Measurements from ENCODE around the gene KLC1. TPM values are rescaled to one million over a fixed set of nuclear protein-coding genes. Genes with fewer than 3 reads are reported as not detected.

The KLC1 gene
- total RNA-seq, 1 experiment from 2014 or later: 306 TPM

DNA sequence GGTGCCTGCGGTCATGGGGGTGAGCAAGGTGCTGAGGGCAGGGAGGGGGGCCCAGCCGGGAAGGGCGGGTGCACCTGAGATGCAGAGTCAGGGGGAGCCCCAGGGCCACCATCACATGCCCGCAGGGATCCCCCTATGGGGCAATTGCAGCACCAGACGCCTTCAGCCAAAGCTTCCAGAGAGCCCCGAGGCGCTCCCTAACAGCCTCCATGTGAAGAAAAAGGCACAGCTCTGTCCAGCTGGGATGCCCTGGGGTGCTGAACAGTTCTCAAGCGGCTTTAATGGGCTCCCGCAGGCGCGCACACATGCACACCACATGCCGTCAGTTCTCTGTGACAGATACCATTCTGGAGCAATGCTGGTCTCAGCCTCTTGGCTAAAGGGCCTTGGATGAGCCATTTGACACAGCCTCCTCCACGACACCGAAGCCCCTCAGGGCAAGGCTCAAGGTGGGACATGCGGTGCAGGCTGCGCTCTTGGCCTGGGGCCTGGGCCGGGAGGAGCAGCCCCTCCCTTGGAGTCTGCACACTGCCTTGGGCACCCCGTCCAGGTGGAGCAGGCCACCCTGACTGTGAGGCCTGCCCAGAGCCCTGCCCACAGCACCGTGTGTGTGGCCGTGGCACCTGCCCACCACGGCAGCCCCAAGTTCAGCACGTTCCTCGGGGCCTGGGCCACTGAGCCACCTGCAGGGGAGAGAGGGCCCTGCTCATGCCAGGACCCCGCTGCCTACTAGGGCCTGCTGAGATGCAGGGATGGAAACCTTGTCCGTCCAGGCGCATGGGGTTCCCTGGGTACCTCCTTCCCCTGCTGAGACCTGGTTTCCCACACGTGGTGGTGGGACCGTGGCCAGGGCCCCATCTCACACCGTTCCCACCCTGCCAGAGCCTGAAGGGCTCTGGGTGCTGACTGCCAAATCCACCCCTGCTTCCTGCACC, 78.6 kb downstream of the KLC1 start:
- peaks cover 12% of the 10 kb centered on the region for H3K79me2 ChIP-seq (ENCODE audit: low read length)
- H3K4me3 ChIP-seq (ENCODE audit: low read length): no peak overlapping the region
- DNase-seq: no peak
- TF ChIP-seq EZH2phosphoT487 (IDR thresholded peaks at IDR 0.05; ENCODE audit: borderline replicate concordance, low read length) (no peak), CTCF (conservative IDR thresholded peaks at IDR 0.05; ENCODE audit: low read depth, low read length) (no peak), EZH2 (IDR thresholded peaks at IDR 0.05; ENCODE audit: low read length, unreplicated experiment) (no peak)
- H4K20me1 ChIP-seq (ENCODE audit: low read length): no peaks in the 10 kb centered on the region
- ChIA-PET CTCF (no interaction called here), POLR2A (ENCODE audit: unreplicated experiment) (no interaction called here)
- no peaks in the 10 kb centered on the region for H3K27me3 ChIP-seq (ENCODE audit: low read length)
- no peak overlapping the region for H3K27ac ChIP-seq (ENCODE audit: low read length)
- no peaks in the 10 kb centered on the region for H3F3A ChIP-seq (ENCODE audit: low read length, unreplicated experiment)
- H2AFZ ChIP-seq (ENCODE audit: low read length): no peak overlapping the region
- H3K36me3 ChIP-seq (ENCODE audit: low read depth, low read length): peaks cover 28% of the 10 kb centered on the region; the same call in 1 of the 2 replicates
- intact Hi-C loops (cut with micrococcal nuclease): no loop called here
- H3K4me1 ChIP-seq (ENCODE audit: insufficient read depth, low read length): peaks cover 22% of the 10 kb centered on the region
- H3K4me2 ChIP-seq (ENCODE audit: low read length): no peak overlapping the region
- no peak for ATAC-seq
- H3K9ac ChIP-seq (ENCODE audit: low read length): no peak overlapping the region
- no peaks in the 10 kb centered on the region for H3K9me3 ChIP-seq (ENCODE audit: low read length)
- no peaks in the 10 kb centered on the region for H3K9me2 ChIP-seq (replicated peaks; ENCODE audit: low read length)
- no TSS peak for BruUV-seq (replicated peaks)

- H3K36me3 ChIP-seq (ENCODE audit: low read depth, low read length): peaks cover 28% of the 10 kb centered on the region; the same call in 1 of the 2 replicates
- no peak overlapping the region for H3K27ac ChIP-seq (ENCODE audit: low read length)
- no peak overlapping the region for H2AFZ ChIP-seq (ENCODE audit: low read length)
- TF ChIP-seq CTCF (conservative IDR thresholded peaks at IDR 0.05; ENCODE audit: low read depth, low read length): no peak
- TF ChIP-seq EZH2 (IDR thresholded peaks at IDR 0.05; ENCODE audit: low read length, unreplicated experiment): no peak
- no peak for TF ChIP-seq EZH2phosphoT487 (IDR thresholded peaks at IDR 0.05; ENCODE audit: borderline replicate concordance, low read length)
- H3F3A ChIP-seq (ENCODE audit: low read length, unreplicated experiment): no peaks in the 10 kb centered on the region
- H3K9me2 ChIP-seq (replicated peaks; ENCODE audit: low read length): no peaks in the 10 kb centered on the region
- POLR2A ChIA-PET (ENCODE audit: unreplicated experiment): no interaction called here
- peaks cover 24% of the 10 kb centered on the region for H3K79me2 ChIP-seq (ENCODE audit: low read length)
- peaks cover 34% of the 10 kb centered on the region for H3K4me1 ChIP-seq (ENCODE audit: insufficient read depth, low read length)
- no peaks in the 10 kb centered on the region for H3K9me3 ChIP-seq (ENCODE audit: low read length)
- no peaks in the 10 kb centered on the region for H4K20me1 ChIP-seq (ENCODE audit: low read length)
- CTCF ChIA-PET: no interaction called here
- no peak overlapping the region for H3K4me3 ChIP-seq (ENCODE audit: low read length)
- DNase-seq (no peak), ATAC-seq (no peak)
- intact Hi-C loops (cut with micrococcal nuclease): no loop called here
- no peak overlapping the region for H3K9ac ChIP-seq (ENCODE audit: low read length)
- no TSS peak for BruUV-seq (replicated peaks)
- H3K27me3 ChIP-seq (ENCODE audit: low read length): no peaks in the 10 kb centered on the region
- H3K4me2 ChIP-seq (ENCODE audit: low read length): no peak overlapping the region
These were observed 79.8 kb downstream of the KLC1 start for GRCh38 chr14:103708750-103709187.

DNA sequence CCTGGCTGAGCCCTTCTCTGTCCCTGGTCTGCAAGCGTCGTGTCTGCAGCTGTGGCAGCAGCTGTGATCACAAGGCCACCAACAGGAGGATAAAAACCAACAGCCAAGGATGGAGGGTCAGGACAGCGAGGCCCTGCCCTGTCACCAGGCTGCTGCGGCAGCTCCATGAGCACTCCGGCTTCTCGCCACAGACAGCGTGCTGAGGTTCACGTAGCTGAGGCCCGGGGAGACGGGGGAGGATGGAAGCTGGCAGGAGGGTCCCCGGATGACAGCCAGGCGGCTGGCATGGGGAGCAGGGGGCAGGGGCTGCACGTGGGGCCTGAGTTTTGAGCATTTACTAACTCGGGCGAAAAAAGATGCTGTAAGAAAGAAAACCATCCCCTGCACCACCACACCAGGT, 80.8 kb downstream of the KLC1 start:
- H3K4me1 ChIP-seq (ENCODE audit: insufficient read depth, low read length): peaks cover 41% of the 10 kb centered on the region
- peaks cover 34% of the 10 kb centered on the region for H3K79me2 ChIP-seq (ENCODE audit: low read length)
- no peak overlapping the region for H3K4me3 ChIP-seq (ENCODE audit: low read length)
- TF ChIP-seq EZH2 (IDR thresholded peaks at IDR 0.05; ENCODE audit: low read length, unreplicated experiment) (no peak), CTCF (conservative IDR thresholded peaks at IDR 0.05; ENCODE audit: low read depth, low read length) (no peak), EZH2phosphoT487 (IDR thresholded peaks at IDR 0.05; ENCODE audit: borderline replicate concordance, low read length) (no peak)
- no peaks in the 10 kb centered on the region for H4K20me1 ChIP-seq (ENCODE audit: low read length)
- no peaks in the 10 kb centered on the region for H3F3A ChIP-seq (ENCODE audit: low read length, unreplicated experiment)
- H3K36me3 ChIP-seq (ENCODE audit: low read depth, low read length): peaks cover 28% of the 10 kb centered on the region; the same call in 1 of the 2 replicates
- ATAC-seq (no peak), DNase-seq (no peak)
- H3K27ac ChIP-seq (ENCODE audit: low read length): no peak overlapping the region
- H3K9ac ChIP-seq (ENCODE audit: low read length): no peak overlapping the region
- no peaks in the 10 kb centered on the region for H3K27me3 ChIP-seq (ENCODE audit: low read length)
- no peaks in the 10 kb centered on the region for H3K9me3 ChIP-seq (ENCODE audit: low read length)
- H3K4me2 ChIP-seq (ENCODE audit: low read length): no peak overlapping the region
- ChIA-PET CTCF (no interaction called here), POLR2A (ENCODE audit: unreplicated experiment) (interaction anchor here (0.6 to 0.8 kb wide), 2 partner anchors 157 to 1632 kb away, joined by 6 to 19 read pairs; no protein-coding TSS in a partner anchor)
- BruUV-seq (replicated peaks): no TSS peak
- intact Hi-C loops (cut with micrococcal nuclease): loop anchor here (10.0 kb wide), 1 partner anchor 135 kb away; no protein-coding TSS in a partner anchor
- no peaks in the 10 kb centered on the region for H3K9me2 ChIP-seq (replicated peaks; ENCODE audit: low read length)
- H2AFZ ChIP-seq (ENCODE audit: low read length): no peak overlapping the region

All from PC-3 (cell line).